ENCODE results near the gene SIPA1. TPM values are rescaled to one million over a fixed set of nuclear protein-coding genes. Genes with fewer than 3 reads are reported as not detected.

SIPA1 gene
- total RNA-seq, 2 experiments from 2014 or later: 95.4 to 156 TPM

GRCh38 chr11:65692367-65692766, 54.5 kb downstream of the SIPA1 start:
- no TSS peak for BruUV-seq (replicated peaks)
- CTCF ChIA-PET (ENCODE audit: unreplicated experiment): no interaction called here
- Histone ChIP-seq H3K79me2 (ENCODE audit: insufficient read depth, low read depth, low read length) (no peaks in the 10 kb centered on the region), H3K9me2 (ENCODE audit: insufficient read depth, low read length) (no peaks in the 10 kb centered on the region), H3K4me1 (ENCODE audit: insufficient read depth, low read length, poor library complexity, severe bottlenecking) (no peaks in the 10 kb centered on the region), H3K4me2 (ENCODE audit: low read length) (no peak overlapping the region), H3K36me3 (ENCODE audit: insufficient read depth, low read length) (no peaks in the 10 kb centered on the region), H4K20me1 (ENCODE audit: insufficient read depth, low read length) (no peaks in the 10 kb centered on the region), H3K9me3 (ENCODE audit: low read length) (no peaks in the 10 kb centered on the region), H3K4me3 (ENCODE audit: low read depth, low read length, poor library complexity, severe bottlenecking) (no peak overlapping the region), H3K27ac (ENCODE audit: low read depth, low read length, poor library complexity, severe bottlenecking) (no peak overlapping the region), H2AFZ (ENCODE audit: low read length) (no peak overlapping the region)
- intact Hi-C loops (cut with micrococcal nuclease; ENCODE audit: unreplicated experiment): no loop called here
- POLR2A ChIA-PET: interaction anchor here (0.6 to 0.7 kb wide), 3 partner anchors 19 to 262 kb away, joined by 3 to 7 read pairs (median 3); no protein-coding TSS in a partner anchor
- TF ChIP-seq CTCF (conservative IDR thresholded peaks at IDR 0.05; ENCODE audit: low read length) (no peak), EZH2phosphoT487 (IDR thresholded peaks at IDR 0.05; ENCODE audit: borderline replicate concordance, low read depth, low read length) (no peak)
- no peak for DNase-seq (ENCODE audit: low spot score)

GRCh38 chr11:65695459-65696241, 57.7 kb downstream of the SIPA1 start:
- no peak overlapping the region for H2AFZ ChIP-seq (ENCODE audit: low read length)
- TF ChIP-seq CTCF (conservative IDR thresholded peaks at IDR 0.05; ENCODE audit: low read length) (no peak), EZH2phosphoT487 (IDR thresholded peaks at IDR 0.05; ENCODE audit: borderline replicate concordance, low read depth, low read length) (no peak)
- BruUV-seq (replicated peaks): no TSS peak

More at GRCh38 chr11:65695459-65696241, 57.7 kb downstream of the SIPA1 start:
- Histone ChIP-seq H3K4me3 (ENCODE audit: low read depth, low read length, poor library complexity, severe bottlenecking) (no peak overlapping the region), H3K4me2 (ENCODE audit: low read length) (no peak overlapping the region), H4K20me1 (ENCODE audit: insufficient read depth, low read length) (no peaks in the 10 kb centered on the region), H3K27ac (ENCODE audit: low read depth, low read length, poor library complexity, severe bottlenecking) (no peak overlapping the region), H3K36me3 (ENCODE audit: insufficient read depth, low read length) (no peaks in the 10 kb centered on the region), H3K79me2 (ENCODE audit: insufficient read depth, low read depth, low read length) (no peaks in the 10 kb centered on the region), H3K9me2 (ENCODE audit: insufficient read depth, low read length) (no peaks in the 10 kb centered on the region), H3K9me3 (ENCODE audit: low read length) (no peaks in the 10 kb centered on the region), H3K4me1 (ENCODE audit: insufficient read depth, low read length, poor library complexity, severe bottlenecking) (no peaks in the 10 kb centered on the region)
- POLR2A ChIA-PET: interaction anchor here (0.7 to 0.8 kb wide), 2 partner anchors 9 to 324 kb away, joined by 3 read pairs; no protein-coding TSS in a partner anchor
- DNase-seq (ENCODE audit: low spot score): no peak
- intact Hi-C loops (cut with micrococcal nuclease; ENCODE audit: unreplicated experiment): no loop called here
- CTCF ChIA-PET (ENCODE audit: unreplicated experiment): no interaction called here
